OCI-LY7 (cell line): ENCODE measurements around the gene ZNF223. TPM values are rescaled to one million over a fixed set of nuclear protein-coding genes. Genes with fewer than 3 reads are reported as not detected.

Source experiments
- BruUV-seq: library from RNA; stranded (reverse); fragments of 400-500 nt; replicated peaks from 2 replicates; lab custom pipeline; 2021; lab: Mats Ljungman, UMichigan
- CTCF ChIA-PET: fragments of 300-600 bp; sonication (Branson Sonifier 250); formaldehyde crosslinking; loops from one replicate; lab custom pipeline; 2022; ENCODE audit warnings: antibody characterized with exemption; ENCODE audit not compliant: unreplicated experiment; lab: Charles Lee
- POLR2A ChIA-PET: fragments of 300-600 bp; sonication (Branson Sonifier 250); formaldehyde crosslinking; loops from one replicate; lab custom pipeline; 2022; ENCODE audit warnings: antibody characterized with exemption; lab: Charles Lee
- DNase-seq: peaks from one replicate; pipeline ENCODE4 v3.0.0-alpha.2; 2015; ENCODE audit warnings: low spot score
- H2AFZ ChIP-seq: fragments of 200-600 bp; sonication (generic), shearing (Covaris generic); 2 replicates; pipeline ENCODE4 v1.6.1; 2014; ENCODE audit warnings: mild to moderate bottlenecking, antibody characterized with exemption, low read length, moderate library complexity
- H3K27ac ChIP-seq: fragments of 200-600 bp; sonication (generic); 2 replicates; pipeline ENCODE4 v1.5.1; 2014; ENCODE audit warnings: mixed run types, low read depth, mild to moderate bottlenecking, moderate library complexity, low read length, inconsistent platforms; ENCODE audit not compliant: poor library complexity, severe bottlenecking
- H3K36me3 ChIP-seq: fragments of 200-600 bp; sonication (generic); 2 replicates; pipeline ENCODE4 v1.6.1; 2014; ENCODE audit warnings: mild to moderate bottlenecking, antibody characterized with exemption, low read length, moderate library complexity, mixed read lengths; ENCODE audit not compliant: insufficient read depth
- H3K4me1 ChIP-seq: fragments of 200-600 bp; sonication (generic); 2 replicates; pipeline ENCODE4 v1.5.1; 2014; ENCODE audit warnings: mild to moderate bottlenecking, low read length; ENCODE audit not compliant: insufficient read depth, poor library complexity, severe bottlenecking
- H3K4me2 ChIP-seq: fragments of 200-600 bp; sonication (generic); 2 replicates; pipeline ENCODE4 v1.6.1; 2014; ENCODE audit warnings: mild to moderate bottlenecking, low read length
- H3K4me3 ChIP-seq: fragments of 200-600 bp; sonication (generic); 2 replicates; pipeline ENCODE4 v1.5.1; 2014; ENCODE audit warnings: mild to moderate bottlenecking, low read depth, low read length; ENCODE audit not compliant: poor library complexity, severe bottlenecking
- H3K79me2 ChIP-seq: fragments of 200-600 bp; sonication (generic); 2 replicates; pipeline ENCODE4 v1.6.1; 2016; ENCODE audit warnings: low read depth, mild to moderate bottlenecking, low read length, moderate library complexity, mixed read lengths; ENCODE audit not compliant: insufficient read depth
- H3K9me2 ChIP-seq: fragments of 200-600 bp; sonication (generic); 2 replicates; pipeline ENCODE4 v1.6.1; 2016; ENCODE audit warnings: mild to moderate bottlenecking, low read length, mixed read lengths; ENCODE audit not compliant: insufficient read depth
- H3K9me3 ChIP-seq: fragments of 200-600 bp; sonication (generic); 2 replicates; pipeline ENCODE4 v1.6.1; 2014; ENCODE audit warnings: mild to moderate bottlenecking, mixed run types, low read length, mixed read lengths
- H4K20me1 ChIP-seq: fragments of 200-600 bp; sonication (generic); 2 replicates; pipeline ENCODE4 v1.6.1; 2014; ENCODE audit warnings: mild to moderate bottlenecking, antibody characterized with exemption, low read length, moderate library complexity, mixed read lengths; ENCODE audit not compliant: insufficient read depth
- EZH2phosphoT487 ChIP-seq: fragments of 200-600 bp; sonication (generic); IDR thresholded peaks from 2 replicates; pipeline ENCODE4 v1.6.1; 2018; ENCODE audit warnings: low read depth, borderline replicate concordance, mild to moderate bottlenecking, mixed run types, antibody characterized with exemption, low read length, moderate library complexity, mixed read lengths
- intact Hi-C: fragments of 100-400 bp; cut with micrococcal nuclease; formaldehyde crosslinking; loops from one replicate; pipeline ENCODE4 v1.10.0; 2022; ENCODE audit not compliant: unreplicated experiment
- total RNA-seq, 2 experiments: library from RNA; depleted of rRNA in 1 of 2; stranded (reverse); fragments of >200 nt in 1 of 2; shearing (Covaris generic) in 1 of 2; gene quantifications; 2 replicates each; pipeline ENCODE4 v1.2.3, GENCODE V29; 2014 to 2022
- TF ChIP-seq, protein P1 (sequence below): fragments of 200-600 bp; sonication (generic); conservative IDR thresholded peaks from 2 replicates; pipeline ENCODE4 v1.5.1; 2014; ENCODE audit warnings: mild to moderate bottlenecking, antibody characterized with exemption, low read length, moderate library complexity, mixed read lengths

The ZNF223 gene
- total RNA-seq, 2 experiments from 2014 or later = not detected

DNA sequence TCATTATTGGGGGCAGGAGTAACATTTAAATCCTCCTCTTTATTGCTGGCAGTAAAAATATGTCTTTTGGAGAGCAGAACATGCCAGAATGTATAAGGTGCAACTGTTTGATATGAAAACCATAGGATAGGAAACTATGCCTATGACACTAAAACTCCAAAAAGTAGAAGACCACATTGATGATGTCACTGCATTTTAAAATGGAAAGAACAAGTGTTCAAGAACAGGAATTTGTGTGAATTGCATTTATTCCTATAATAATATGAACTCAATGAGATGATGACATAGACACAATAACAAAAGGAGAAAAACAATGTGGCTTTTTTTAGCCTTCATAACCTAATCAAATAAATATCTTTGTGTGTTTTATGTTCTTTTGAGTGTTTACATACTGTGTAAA, 57.6 kb downstream of the ZNF223 start:
- H4K20me1 ChIP-seq = no peaks in the 10 kb centered on the region
- H3K9me2 ChIP-seq = no peaks in the 10 kb centered on the region
- H2AFZ ChIP-seq = no peak overlapping the region
- no peaks in the 10 kb centered on the region for H3K9me3 ChIP-seq
- ChIA-PET CTCF (no interaction called here), POLR2A (no interaction called here)
- no peak overlapping the region for H3K4me3 ChIP-seq
- H3K36me3 ChIP-seq = peaks cover 32% of the 10 kb centered on the region
- H3K4me2 ChIP-seq = no peak overlapping the region
- no peaks in the 10 kb centered on the region for H3K79me2 ChIP-seq
- no peak for DNase-seq
- BruUV-seq = no TSS peak
- intact Hi-C loops = loop anchor here (2.0 kb wide), 1 partner anchor 55 kb away; the partner anchor contains the start of gene ZNF226
- peaks cover 16% of the 10 kb centered on the region for H3K4me1 ChIP-seq
- no peak overlapping the region for H3K27ac ChIP-seq
- TF ChIP-seq EZH2phosphoT487 = no peak
- TF ChIP-seq, protein P1, sequence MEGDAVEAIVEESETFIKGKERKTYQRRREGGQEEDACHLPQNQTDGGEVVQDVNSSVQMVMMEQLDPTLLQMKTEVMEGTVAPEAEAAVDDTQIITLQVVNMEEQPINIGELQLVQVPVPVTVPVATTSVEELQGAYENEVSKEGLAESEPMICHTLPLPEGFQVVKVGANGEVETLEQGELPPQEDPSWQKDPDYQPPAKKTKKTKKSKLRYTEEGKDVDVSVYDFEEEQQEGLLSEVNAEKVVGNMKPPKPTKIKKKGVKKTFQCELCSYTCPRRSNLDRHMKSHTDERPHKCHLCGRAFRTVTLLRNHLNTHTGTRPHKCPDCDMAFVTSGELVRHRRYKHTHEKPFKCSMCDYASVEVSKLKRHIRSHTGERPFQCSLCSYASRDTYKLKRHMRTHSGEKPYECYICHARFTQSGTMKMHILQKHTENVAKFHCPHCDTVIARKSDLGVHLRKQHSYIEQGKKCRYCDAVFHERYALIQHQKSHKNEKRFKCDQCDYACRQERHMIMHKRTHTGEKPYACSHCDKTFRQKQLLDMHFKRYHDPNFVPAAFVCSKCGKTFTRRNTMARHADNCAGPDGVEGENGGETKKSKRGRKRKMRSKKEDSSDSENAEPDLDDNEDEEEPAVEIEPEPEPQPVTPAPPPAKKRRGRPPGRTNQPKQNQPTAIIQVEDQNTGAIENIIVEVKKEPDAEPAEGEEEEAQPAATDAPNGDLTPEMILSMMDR = no peak

DNA sequence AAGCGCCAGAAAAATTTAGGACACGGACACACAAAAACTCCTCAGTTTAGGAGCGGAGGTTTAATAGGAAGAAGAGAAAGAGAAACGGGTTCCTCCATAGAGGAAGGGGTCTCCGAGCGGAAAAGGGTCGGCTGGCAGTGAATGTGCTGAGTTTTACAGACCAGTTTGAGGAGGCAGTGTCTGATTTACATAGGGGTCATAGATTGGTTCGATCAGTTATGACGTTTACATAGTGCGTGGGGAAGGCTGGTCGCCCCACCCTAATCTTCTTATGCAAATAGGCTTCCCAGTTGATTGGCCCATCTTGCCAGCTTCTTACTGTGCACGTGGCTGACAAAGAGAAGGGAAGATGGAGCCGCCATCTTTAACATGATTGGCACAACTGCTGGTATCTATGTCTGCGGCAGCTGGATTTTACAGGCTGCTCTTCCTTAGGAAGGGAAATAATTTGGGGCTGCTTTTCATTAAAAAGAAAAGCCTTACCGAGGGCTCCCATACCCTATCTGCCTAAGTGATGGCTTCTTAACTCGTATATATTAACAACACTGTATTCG, 60.2 kb downstream of the ZNF223 start:
- ChIA-PET POLR2A (interaction anchor here (0.6 kb wide), 1 partner anchor 55 kb away, joined by 4 read pairs; no protein-coding TSS in a partner anchor), CTCF (no interaction called here)
- no peak for DNase-seq
- no TSS peak for BruUV-seq
- no peaks in the 10 kb centered on the region for H3K79me2 ChIP-seq
- H3K9me3 ChIP-seq = no peaks in the 10 kb centered on the region
- TF ChIP-seq, protein P1 = no peak
- TF ChIP-seq EZH2phosphoT487 = no peak
- no peak overlapping the region for H3K27ac ChIP-seq
- peak overlapping the region; percentile 83 for H3K4me3 ChIP-seq
- no peaks in the 10 kb centered on the region for H3K9me2 ChIP-seq
- intact Hi-C loops = loop anchor here (2.0 kb wide), 2 partner anchors 101 to 109 kb away; partner anchors contain the start of genes ZNF227 and ZNF230
- H2AFZ ChIP-seq = no peak overlapping the region
- H4K20me1 ChIP-seq = no peaks in the 10 kb centered on the region
- H3K4me2 ChIP-seq = peak overlapping the region; percentile 99
- peaks cover 16% of the 10 kb centered on the region for H3K4me1 ChIP-seq
- H3K36me3 ChIP-seq = peaks cover 19% of the 10 kb centered on the region

DNA sequence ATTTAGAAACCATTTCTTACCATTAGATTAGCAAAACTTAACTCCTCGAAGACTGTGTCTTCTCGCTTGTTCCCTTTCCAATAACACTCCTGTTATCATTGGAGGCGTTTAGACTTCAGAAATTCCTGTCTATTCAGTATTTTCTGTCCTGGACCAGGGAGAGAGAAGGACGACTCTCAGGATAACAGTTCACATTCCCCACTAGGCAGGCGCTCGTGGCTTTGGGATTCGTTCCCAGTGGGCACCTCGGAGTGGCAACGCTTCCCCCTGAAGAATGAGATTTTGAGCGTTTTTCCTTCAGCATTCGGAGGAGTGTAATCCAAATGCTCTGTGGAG, 60.9 kb downstream of the ZNF223 start:
- Histone ChIP-seq H4K20me1 (no peaks in the 10 kb centered on the region), H3K4me1 (peaks cover 16% of the 10 kb centered on the region), H3K4me2 (peak overlapping the region; percentile 99), H2AFZ (peak overlapping the region; percentile 100), H3K4me3 (peak overlapping the region; percentile 83), H3K27ac (no peak overlapping the region), H3K36me3 (peaks cover 18% of the 10 kb centered on the region), H3K9me3 (no peaks in the 10 kb centered on the region), H3K9me2 (no peaks in the 10 kb centered on the region), H3K79me2 (no peaks in the 10 kb centered on the region)
- CTCF ChIA-PET = no interaction called here
- no TSS peak for BruUV-seq
- TF ChIP-seq, protein P1 = no peak
- peak; percentile 1 for DNase-seq
- POLR2A ChIA-PET = no interaction called here
- intact Hi-C loops = loop anchor here (1.0 to 2.0 kb wide), 4 partner anchors 18 to 193 kb away; partner anchors contain the start of genes ZNF224, ZNF227, ZNF230 and ZNF235
